Natural killer cell treated with Interleukin-12 subunit alpha and Interleukin-12 subunit beta and Interleukin-15 and Interleukin-18, amount 100 ng/mL, for 72 hours (primary cell): ENCODE data around the gene ANKRD9. TPM values are rescaled to one million over a fixed set of nuclear protein-coding genes. Genes with fewer than 3 reads are reported as not detected.

Source experiments
- ATAC-seq, 2 donors: fragments of 150-1000 bp; cut with Tn5 transposase in 1 of 2; sonication (Bioruptor Pico), chemical (Tn5 transposase) in 1 of 2; 2 replicates each; pipeline ENCODE4 v1.10.0; 2021
- DNase-seq: peaks from one replicate; pipeline ENCODE4 v3.0.0; 2022; ENCODE audit warnings: low spot score
- H3K27ac Mint-ChIP-seq, 2 donors: 1 replicate in 1 of 2; 2 replicates in 1 of 2; pipeline ENCODE4 v1.8.0; 2022; ENCODE audit warnings: mixed read lengths in 2 of 2, mild to moderate bottlenecking in 1 of 2, moderate library complexity in 1 of 2
- H3K27me3 Mint-ChIP-seq, 2 donors: 1 replicate in 1 of 2; 2 replicates in 1 of 2; pipeline ENCODE4 v1.8.0; 2022; ENCODE audit warnings: mixed read lengths in 2 of 2
- H3K36me3 Mint-ChIP-seq: one replicate; pipeline ENCODE4 v1.8.0; 2022; ENCODE audit warnings: mixed read lengths
- H3K4me1 Mint-ChIP-seq, 2 donors: 1 replicate in 1 of 2; 2 replicates in 1 of 2; pipeline ENCODE4 v1.8.0; 2022; ENCODE audit warnings: low read depth in 2 of 2, mixed read lengths in 2 of 2, mild to moderate bottlenecking in 1 of 2
- H3K4me3 Mint-ChIP-seq: one replicate; pipeline ENCODE4 v1.8.0; 2022; ENCODE audit warnings: mixed read lengths
- H3K9me3 Mint-ChIP-seq: 2 replicates; pipeline ENCODE4 v1.8.0; 2022; ENCODE audit warnings: mixed read lengths
- total RNA-seq, 2 donors: library from RNA; stranded (reverse); gene quantifications; one replicate each; pipeline ENCODE4 v1.2.3, GENCODE V29; 2022

Gene ANKRD9
- total RNA-seq, 2 donors from 2014 or later, result 7.9 to 12.7 TPM

DNA sequence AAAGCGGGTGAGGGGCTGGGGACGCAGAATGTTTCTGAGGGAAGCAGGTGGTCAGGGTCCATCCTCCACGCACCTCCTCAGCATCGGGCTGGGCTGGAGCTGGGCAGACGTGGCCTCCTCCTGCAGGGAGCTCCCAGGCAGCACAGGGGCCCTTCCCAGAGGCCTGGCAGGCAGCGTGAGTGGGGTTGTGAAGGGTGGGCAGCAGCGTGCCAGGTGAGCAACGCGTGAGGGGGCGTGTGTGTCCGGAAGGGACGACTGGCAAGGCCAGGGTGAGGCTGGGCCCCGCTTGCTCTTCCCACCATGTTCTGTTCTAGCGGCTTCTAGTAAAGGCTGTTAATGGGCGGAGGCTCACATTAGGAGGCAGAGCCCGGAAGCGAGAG is 17.1 kb downstream of the ANKRD9 start:
- H3K4me1 Mint-ChIP-seq, result no peaks in the 10 kb centered on the region
- no peaks in the 10 kb centered on the region for H3K36me3 Mint-ChIP-seq
- no peaks in the 10 kb centered on the region for H3K9me3 Mint-ChIP-seq
- DNase-seq, result no peak
- H3K4me3 Mint-ChIP-seq, result no peak overlapping the region
- ATAC-seq, result no peak
- H3K27me3 Mint-ChIP-seq, result no peaks in the 10 kb centered on the region
- no peak overlapping the region for H3K27ac Mint-ChIP-seq

DNA sequence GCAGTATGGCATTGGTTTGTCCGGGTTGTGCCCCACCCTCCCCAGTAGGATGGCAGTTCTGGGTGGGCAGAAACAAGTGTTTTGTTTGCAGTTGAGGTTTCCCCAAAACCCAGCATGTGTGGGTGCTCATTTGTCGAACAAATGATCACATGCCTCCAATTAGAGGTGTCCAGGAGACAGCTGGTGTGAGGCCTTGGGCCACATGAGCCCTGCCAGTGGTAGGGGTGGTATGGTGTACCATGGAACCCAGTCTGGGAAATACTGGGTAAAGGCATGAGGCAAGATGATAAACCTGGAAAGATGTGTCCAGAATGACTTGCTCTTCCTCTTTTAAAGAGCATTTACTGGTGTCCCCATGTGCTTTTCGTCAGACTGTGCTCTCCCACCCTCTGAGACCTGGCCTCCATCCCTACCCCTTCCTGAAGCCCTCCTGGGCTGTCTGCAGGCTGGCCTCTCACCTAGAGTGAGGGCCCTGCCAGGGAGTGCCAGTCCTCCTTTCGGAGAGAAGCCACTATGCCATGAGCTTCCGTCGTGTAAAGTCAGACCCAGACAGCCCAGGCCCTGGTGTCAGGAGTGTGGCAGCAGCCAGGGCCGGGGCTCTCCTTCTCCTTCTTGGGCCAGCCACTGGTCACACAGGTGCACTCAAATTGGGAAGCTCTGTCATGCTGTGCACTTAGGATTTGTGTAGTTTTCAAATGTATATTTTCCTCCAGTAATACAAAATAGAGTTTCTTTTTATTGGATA is 17.6 kb downstream of the ANKRD9 start:
- H3K9me3 Mint-ChIP-seq, result no peaks in the 10 kb centered on the region
- no peak for DNase-seq
- no peak for ATAC-seq
- H3K4me1 Mint-ChIP-seq, result no peaks in the 10 kb centered on the region
- no peak overlapping the region for H3K4me3 Mint-ChIP-seq
- H3K27ac Mint-ChIP-seq, result no peak overlapping the region
- no peaks in the 10 kb centered on the region for H3K36me3 Mint-ChIP-seq
- H3K27me3 Mint-ChIP-seq, result no peaks in the 10 kb centered on the region

DNA sequence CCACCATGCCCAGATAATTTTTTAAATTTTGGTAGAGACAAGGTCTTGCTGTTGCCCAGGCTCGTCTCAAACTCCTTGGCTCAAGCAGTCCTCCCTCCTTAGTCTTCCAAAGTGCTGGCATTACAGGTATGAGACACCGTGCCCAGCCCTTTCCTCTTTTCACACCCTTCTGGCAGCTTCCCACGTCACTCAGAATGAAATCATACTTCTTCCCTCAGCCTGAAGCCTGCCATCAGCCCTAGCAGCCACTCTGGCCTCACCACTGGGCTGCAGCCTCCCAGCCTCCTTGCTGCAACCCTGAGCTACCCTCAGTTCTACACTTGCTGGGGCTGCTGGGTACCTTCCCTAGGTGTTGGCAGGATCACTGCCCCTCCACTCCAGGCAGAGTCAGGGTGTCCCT is 18.2 kb downstream of the ANKRD9 start:
- no peaks in the 10 kb centered on the region for H3K9me3 Mint-ChIP-seq

DNA sequence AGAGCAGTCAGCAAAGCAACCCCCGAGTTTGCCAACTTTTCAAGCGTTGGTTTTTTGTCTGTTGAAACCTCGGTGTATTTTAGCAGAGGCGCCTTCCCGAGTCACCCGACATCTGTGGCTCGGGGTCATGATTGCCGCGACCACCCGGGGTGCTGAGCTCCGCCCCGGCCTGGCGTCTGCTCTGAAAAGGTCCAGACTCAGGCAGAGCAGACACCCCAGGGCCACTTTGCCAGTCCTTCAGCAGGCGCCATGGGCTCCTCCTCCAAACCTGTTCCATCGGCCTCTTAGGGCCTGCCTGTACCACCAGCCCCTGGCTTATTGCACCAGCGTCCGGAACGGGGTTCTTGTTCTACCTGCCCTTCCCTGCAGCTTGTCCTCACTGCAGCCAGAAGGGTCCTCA is 19.1 kb downstream of the ANKRD9 start:
- no peaks in the 10 kb centered on the region for H3K9me3 Mint-ChIP-seq
- no peak for DNase-seq

More for the DNA sequence above, 18.2 kb downstream of the ANKRD9 start:
- H3K4me3 Mint-ChIP-seq, result no peak overlapping the region
- no peaks in the 10 kb centered on the region for H3K4me1 Mint-ChIP-seq
- DNase-seq, result no peak
- no peaks in the 10 kb centered on the region for H3K36me3 Mint-ChIP-seq
- no peak overlapping the region for H3K27ac Mint-ChIP-seq
- H3K27me3 Mint-ChIP-seq, result no peaks in the 10 kb centered on the region
- ATAC-seq, result no peak

DNA sequence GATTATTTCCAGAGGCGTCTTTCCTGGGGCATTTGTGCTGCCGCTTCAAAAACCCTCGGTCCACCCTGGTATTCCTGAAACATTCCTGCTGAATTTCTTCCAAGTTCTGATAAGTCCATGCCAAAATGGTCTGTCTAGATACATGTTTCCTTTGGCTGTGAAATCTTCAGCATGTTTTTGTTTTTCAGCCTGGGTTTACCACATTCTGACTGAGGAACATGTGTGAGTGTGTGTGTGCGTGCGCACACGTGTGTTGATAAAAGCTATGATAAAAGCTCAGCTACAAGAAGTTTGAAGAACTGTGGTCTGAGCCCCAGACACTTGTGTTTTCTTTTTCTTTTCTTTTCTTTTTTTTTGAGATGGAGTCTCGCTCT is 22.4 kb downstream of the ANKRD9 start:
- H3K27ac Mint-ChIP-seq, result no peak overlapping the region
- DNase-seq (no peak), ATAC-seq (no peak)
- peaks cover 11% of the 10 kb centered on the region for H3K36me3 Mint-ChIP-seq
- H3K27me3 Mint-ChIP-seq, result no peaks in the 10 kb centered on the region
- H3K4me1 Mint-ChIP-seq, result no peaks in the 10 kb centered on the region
- H3K4me3 Mint-ChIP-seq, result no peak overlapping the region
- H3K9me3 Mint-ChIP-seq, result no peaks in the 10 kb centered on the region

More for the DNA sequence above, 19.1 kb downstream of the ANKRD9 start:
- no peaks in the 10 kb centered on the region for H3K36me3 Mint-ChIP-seq
- H3K27ac Mint-ChIP-seq, result no peak overlapping the region
- ATAC-seq, result no peak
- H3K4me3 Mint-ChIP-seq, result no peak overlapping the region
- no peaks in the 10 kb centered on the region for H3K27me3 Mint-ChIP-seq
- H3K4me1 Mint-ChIP-seq, result no peaks in the 10 kb centered on the region

DNA sequence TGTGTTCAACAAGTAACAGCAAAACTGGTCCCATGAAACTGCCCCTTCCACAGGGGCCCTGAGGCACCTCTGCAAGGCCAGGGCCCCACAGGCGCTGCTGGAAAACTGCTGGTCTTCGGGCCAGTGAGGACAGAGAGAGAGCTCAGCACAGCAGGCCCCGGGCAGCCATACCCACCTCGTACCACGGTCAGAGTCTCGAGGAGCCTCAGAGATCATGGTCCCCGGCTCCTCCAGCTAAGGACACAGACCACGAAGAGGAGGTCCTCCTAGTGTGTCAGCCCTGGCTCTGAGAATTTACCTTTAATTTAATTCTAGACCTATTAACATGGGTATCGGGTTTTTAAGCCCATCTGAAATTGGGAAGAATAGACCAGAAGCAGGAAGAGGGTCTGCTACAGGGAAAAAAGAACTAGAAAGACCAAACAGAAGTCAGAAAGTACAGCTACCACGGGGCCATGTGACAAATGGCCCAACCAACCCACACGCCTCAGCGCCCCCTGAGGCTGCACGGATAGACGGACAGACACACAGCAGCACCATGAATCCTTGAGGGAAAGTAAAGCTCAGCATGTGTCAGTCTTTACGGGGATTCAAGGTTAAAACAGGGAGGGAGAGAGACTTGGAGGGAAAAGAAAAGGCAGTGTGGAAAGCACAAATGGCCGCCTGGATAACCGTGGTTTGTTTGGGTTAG is 22.9 kb downstream of the ANKRD9 start:
- Mint-ChIP-seq H3K4me1 (no peaks in the 10 kb centered on the region), H3K27ac (no peak overlapping the region), H3K27me3 (no peaks in the 10 kb centered on the region), H3K4me3 (no peak overlapping the region), H3K36me3 (peaks cover 12% of the 10 kb centered on the region), H3K9me3 (no peaks in the 10 kb centered on the region)
- DNase-seq (no peak), ATAC-seq (no peak)

DNA sequence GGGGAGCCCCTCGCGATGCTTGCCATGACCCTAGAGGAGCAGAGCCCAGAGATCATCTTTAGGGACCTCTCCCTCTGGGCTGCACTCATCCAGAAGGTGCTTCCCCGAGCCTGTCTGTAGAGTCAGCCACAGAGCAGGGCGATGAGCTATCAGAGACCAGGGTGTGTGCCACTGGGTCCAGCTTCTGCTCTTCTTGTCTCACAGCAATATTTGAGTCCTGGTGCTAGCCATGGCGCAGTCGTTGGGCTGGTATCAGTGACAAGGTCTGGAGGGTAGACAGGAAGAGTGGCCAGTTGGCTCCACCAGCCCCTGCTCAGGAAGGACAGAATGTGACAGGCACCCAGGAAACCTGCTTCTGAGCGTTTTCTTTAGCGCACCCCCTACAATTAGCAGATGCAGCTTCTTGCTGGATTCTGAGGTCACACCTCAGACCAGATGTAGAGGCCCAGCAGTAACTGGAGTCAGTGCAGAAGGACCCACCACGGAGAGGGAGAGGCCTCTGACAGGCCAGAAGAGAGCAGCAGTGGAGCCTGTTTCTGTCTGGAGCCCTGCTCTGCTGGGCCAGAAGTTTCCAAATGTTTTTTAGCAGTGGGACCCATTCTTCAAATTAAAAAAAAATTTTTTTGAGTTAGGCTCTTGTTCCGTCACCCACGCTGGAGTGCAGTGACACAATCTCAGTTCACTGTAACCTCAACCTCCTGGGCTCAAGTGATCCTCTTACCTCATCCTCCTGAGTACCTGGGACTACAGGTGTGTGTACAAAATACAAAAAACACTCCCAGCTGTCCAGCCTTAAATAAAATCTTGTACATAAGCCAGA is 23.7 kb downstream of the ANKRD9 start:
- no peak overlapping the region for H3K4me3 Mint-ChIP-seq
- H3K36me3 Mint-ChIP-seq, result peaks cover 12% of the 10 kb centered on the region
- no peaks in the 10 kb centered on the region for H3K27me3 Mint-ChIP-seq
- no peaks in the 10 kb centered on the region for H3K9me3 Mint-ChIP-seq
- H3K4me1 Mint-ChIP-seq, result no peaks in the 10 kb centered on the region
- ATAC-seq (no peak), DNase-seq (no peak)
- H3K27ac Mint-ChIP-seq, result no peak overlapping the region

DNA sequence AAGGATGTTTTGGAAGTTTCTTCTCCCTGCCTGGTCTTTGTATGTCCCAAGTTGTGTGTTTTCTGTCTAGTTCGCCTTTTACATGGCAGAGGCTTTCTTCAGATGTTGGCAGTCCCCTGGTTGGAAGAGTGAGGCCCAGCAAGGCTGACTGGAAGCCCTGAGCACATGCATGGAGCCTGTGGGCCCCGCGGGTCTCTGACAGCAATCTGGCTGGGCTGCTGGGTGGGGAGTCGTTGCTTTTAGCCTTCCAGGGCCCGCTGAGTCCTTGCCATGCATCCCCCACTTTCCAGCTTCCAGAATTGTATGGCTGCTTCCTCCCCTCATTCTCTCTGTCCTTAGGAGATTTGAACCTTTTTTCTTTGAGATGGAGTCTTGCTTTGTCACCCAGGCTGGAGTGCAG is 25.3 kb downstream of the ANKRD9 start:
- Mint-ChIP-seq H3K27me3 (no peaks in the 10 kb centered on the region), H3K9me3 (no peaks in the 10 kb centered on the region), H3K4me1 (peaks cover 4 to 6% of the 10 kb centered on the region in 2 donors), H3K4me3 (no peak overlapping the region), H3K36me3 (peaks cover 12% of the 10 kb centered on the region), H3K27ac (no peak overlapping the region)
- ATAC-seq (no peak), DNase-seq (no peak)

DNA sequence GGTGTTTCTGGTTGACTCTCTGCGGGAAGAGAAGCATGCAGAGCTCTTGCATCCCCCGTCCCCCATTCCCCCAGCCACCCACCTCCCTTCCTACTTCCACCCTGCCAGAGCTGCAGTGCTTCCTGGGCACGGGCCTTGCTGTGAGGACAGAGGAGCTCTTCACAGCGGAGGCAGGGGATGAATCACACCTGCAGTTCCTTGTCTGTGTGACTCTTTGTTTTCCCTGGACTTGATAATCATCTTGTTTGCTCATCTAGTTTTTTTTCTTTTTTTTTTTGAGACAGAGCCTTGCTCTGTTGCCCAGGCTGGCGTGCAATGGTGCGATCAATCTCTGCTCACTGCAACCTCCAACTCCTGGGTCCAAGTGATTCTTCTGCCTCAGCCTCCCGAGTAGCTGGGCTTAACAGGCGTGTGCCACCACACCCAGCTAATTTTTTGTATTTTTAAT is 27.8 kb downstream of the ANKRD9 start:
- Mint-ChIP-seq H3K4me3 (no peak overlapping the region), H3K27ac (no peak overlapping the region), H3K36me3 (peaks cover 12% of the 10 kb centered on the region), H3K9me3 (no peaks in the 10 kb centered on the region), H3K4me1 (peaks cover 4 to 7% of the 10 kb centered on the region in 2 donors), H3K27me3 (no peaks in the 10 kb centered on the region)
- ATAC-seq (no peak), DNase-seq (no peak)

DNA sequence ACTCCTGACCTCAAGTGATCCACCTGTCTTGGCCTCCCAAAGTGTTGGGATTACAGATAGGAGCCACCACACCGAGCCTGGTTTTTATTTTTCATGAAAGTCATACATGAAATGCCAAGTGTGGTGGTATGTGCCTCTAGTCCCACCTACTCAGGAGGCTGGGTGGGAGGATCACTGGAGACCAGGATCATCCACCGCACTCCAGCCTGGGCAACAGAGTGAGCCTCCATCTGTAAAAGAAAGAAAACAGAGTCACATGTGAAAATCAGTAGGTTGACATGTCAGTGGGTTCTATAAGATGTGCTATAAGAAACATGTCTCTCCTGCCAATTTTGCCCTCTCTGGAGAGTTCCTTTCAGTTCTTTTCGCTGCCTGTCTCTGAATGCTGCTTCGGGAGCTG is 28.2 kb downstream of the ANKRD9 start:
- Mint-ChIP-seq H3K27ac (no peak overlapping the region), H3K4me1 (peaks cover 4 to 7% of the 10 kb centered on the region in 2 donors), H3K36me3 (peaks cover 12% of the 10 kb centered on the region), H3K9me3 (no peaks in the 10 kb centered on the region), H3K27me3 (no peaks in the 10 kb centered on the region), H3K4me3 (no peak overlapping the region)
- no peak for ATAC-seq
- DNase-seq, result no peak

DNA sequence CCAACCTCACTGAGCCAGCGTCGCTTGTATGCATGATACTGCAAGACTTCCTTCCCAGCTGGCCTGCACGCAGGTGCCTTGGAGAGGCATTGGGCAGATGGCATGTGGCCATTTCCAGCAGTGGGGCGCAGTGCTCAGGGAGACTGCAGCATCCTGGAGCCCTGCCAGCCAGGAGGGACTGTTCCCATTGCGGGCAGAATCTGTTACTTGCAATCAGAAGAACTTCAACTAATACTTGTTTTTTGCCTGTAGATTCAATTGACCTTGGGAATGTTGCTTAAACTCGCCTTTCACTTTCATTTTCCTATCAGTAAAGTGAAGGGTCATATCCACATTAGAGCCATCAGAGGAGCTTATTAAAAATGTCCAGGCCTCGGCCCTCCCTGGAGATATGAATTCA is 29.8 kb downstream of the ANKRD9 start:
- Mint-ChIP-seq H3K9me3 (no peaks in the 10 kb centered on the region), H3K27ac (no peak overlapping the region), H3K36me3 (peaks cover 12% of the 10 kb centered on the region), H3K4me3 (no peak overlapping the region), H3K4me1 (peaks cover 4 to 7% of the 10 kb centered on the region in 2 donors), H3K27me3 (no peaks in the 10 kb centered on the region)
- no peak for DNase-seq
- ATAC-seq, result no peak

DNA sequence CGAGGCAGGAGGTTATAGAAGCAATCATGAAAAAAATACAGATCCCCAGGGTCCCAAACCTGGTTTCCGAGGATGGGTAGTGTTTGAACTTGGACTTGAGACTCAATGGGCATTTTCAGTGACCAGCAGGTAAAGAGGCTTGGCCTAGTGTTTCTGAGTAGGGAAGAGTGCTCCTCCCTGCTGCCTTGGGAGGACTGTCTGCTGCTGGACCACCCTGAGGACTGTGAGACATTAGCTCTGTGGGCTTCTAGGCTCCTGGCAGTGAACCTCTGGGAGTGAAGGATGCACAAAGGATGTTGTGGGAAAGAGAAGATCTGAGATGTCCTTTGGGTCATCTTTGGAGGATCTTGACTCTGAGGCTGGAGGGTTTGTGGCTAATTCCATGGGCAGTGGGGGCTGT is 30.5 kb downstream of the ANKRD9 start:
- Mint-ChIP-seq H3K36me3 (peaks cover 12% of the 10 kb centered on the region), H3K4me1 (peaks cover 4 to 7% of the 10 kb centered on the region in 2 donors), H3K27me3 (no peaks in the 10 kb centered on the region), H3K9me3 (no peaks in the 10 kb centered on the region), H3K4me3 (no peak overlapping the region), H3K27ac (no peak overlapping the region)
- DNase-seq (no peak), ATAC-seq (no peak)

DNA sequence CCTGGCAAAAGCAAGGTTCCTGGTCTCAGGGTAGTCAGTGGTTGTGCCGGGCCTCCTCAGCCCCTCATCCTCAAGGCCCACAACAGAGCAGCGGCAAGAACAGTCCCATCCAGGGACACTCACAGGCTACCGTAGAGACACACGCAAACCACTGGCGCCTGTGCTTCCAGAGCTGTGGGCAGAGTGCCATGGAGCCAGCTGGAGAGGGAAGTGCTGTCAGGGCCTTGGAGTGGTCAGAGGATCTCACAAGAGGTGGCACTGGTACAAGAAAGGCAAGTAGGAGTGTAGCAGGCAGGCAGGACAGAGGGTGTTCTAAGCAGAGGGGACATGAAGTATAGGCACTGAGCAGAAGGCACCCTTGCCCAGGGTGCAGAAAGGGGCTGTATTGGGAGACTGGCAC is 34.6 kb downstream of the ANKRD9 start:
- Mint-ChIP-seq H3K9me3 (no peaks in the 10 kb centered on the region), H3K4me1 (peaks cover 4 to 7% of the 10 kb centered on the region in 2 donors), H3K27me3 (no peaks in the 10 kb centered on the region), H3K36me3 (no peaks in the 10 kb centered on the region), H3K27ac (no peak overlapping the region), H3K4me3 (no peak overlapping the region)
- no peak for ATAC-seq
- DNase-seq, result no peak

DNA sequence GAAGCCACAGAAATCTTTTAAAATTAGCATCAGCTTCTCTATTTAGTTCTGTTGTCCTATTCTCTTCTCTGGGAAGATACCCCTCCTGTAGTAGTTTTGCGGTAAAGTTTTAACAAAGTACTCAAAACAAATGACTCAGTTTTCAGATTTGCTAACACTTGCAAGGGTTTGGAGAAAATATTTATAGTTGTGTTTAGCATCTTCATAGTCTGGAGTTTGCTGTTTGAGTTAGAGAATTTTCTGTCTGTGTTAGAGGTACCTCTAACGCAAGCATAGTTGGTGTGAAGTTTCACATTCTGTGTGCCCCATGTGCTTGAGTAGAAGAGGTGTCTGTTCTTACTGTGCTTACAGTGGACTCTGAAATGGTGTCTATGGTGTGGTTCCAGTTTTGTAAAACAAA is 36.0 kb downstream of the ANKRD9 start:
- no peak for ATAC-seq
- H3K4me3 Mint-ChIP-seq, result no peak overlapping the region
- no peak overlapping the region for H3K27ac Mint-ChIP-seq
- no peaks in the 10 kb centered on the region for H3K9me3 Mint-ChIP-seq
- H3K4me1 Mint-ChIP-seq, result no peaks in the 10 kb centered on the region
- no peaks in the 10 kb centered on the region for H3K27me3 Mint-ChIP-seq
- H3K36me3 Mint-ChIP-seq, result no peaks in the 10 kb centered on the region
- no peak for DNase-seq
